ENCODE data around the gene RASL10B. TPM values are rescaled to one million over a fixed set of nuclear protein-coding genes. Genes with fewer than 3 reads are reported as not detected.

RASL10B gene
- total RNA-seq, 2 experiments from 2014 or later: not detected

- intact Hi-C loops (cut with micrococcal nuclease; ENCODE audit: unreplicated experiment): no loop called here
- no peaks in the 10 kb centered on the region for H4K20me1 ChIP-seq (ENCODE audit: insufficient read depth, low read length)
- no peak overlapping the region for H3K27ac ChIP-seq (ENCODE audit: low read depth, low read length, poor library complexity, severe bottlenecking)
- ChIA-PET CTCF (ENCODE audit: unreplicated experiment) (no interaction called here), POLR2A (interaction anchor here (0.7 kb wide), 1 partner anchor 17 kb away, joined by 3 read pairs; no protein-coding TSS in a partner anchor)
- BruUV-seq (replicated peaks): no TSS peak
- peaks cover 28% of the 10 kb centered on the region for H3K4me1 ChIP-seq (ENCODE audit: insufficient read depth, low read length, poor library complexity, severe bottlenecking)
- H2AFZ ChIP-seq (ENCODE audit: low read length): no peak overlapping the region
- no peaks in the 10 kb centered on the region for H3K9me2 ChIP-seq (ENCODE audit: insufficient read depth, low read length)
- DNase-seq (ENCODE audit: low spot score): no peak
- no peaks in the 10 kb centered on the region for H3K9me3 ChIP-seq (ENCODE audit: low read length)
- H3K79me2 ChIP-seq (ENCODE audit: insufficient read depth, low read depth, low read length): no peaks in the 10 kb centered on the region
- no peak overlapping the region for H3K4me2 ChIP-seq (ENCODE audit: low read length)
- H3K4me3 ChIP-seq (ENCODE audit: low read depth, low read length, poor library complexity, severe bottlenecking): no peak overlapping the region
- H3K36me3 ChIP-seq (ENCODE audit: insufficient read depth, low read length): peaks cover 6% of the 10 kb centered on the region
- TF ChIP-seq CTCF (conservative IDR thresholded peaks at IDR 0.05; ENCODE audit: low read length) (no peak), EZH2phosphoT487 (IDR thresholded peaks at IDR 0.05; ENCODE audit: borderline replicate concordance, low read depth, low read length) (no peak)
Measured at GRCh38 chr17:35705230-35705629, 26.2 kb upstream of the RASL10B start.

DNA sequence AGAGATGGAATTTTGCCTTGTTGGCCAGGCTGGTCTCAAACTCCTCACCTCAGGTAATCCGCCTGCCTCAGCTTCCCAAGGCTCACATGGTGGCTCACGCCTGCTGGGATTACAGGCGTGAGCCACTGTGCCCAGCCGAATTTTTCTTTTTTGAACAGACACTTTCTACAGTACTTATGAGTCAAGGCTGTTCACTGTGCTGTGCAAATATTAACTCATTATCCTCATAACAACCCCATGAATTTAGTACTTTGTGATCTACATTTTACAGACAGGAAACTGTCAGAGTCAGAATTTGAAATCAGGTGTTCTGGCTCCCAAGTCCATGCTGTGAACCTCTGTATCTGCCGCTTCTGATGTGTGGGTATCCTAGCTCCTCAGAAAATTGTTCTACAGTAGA lies 25.7 kb upstream of the RASL10B start:
- ChIA-PET POLR2A (no interaction called here), CTCF (ENCODE audit: unreplicated experiment) (no interaction called here)
- Histone ChIP-seq H3K36me3 (ENCODE audit: insufficient read depth, low read length) (peaks cover 11% of the 10 kb centered on the region), H3K4me3 (ENCODE audit: low read depth, low read length, poor library complexity, severe bottlenecking) (no peak overlapping the region), H2AFZ (ENCODE audit: low read length) (no peak overlapping the region), H3K9me3 (ENCODE audit: low read length) (no peaks in the 10 kb centered on the region), H3K79me2 (ENCODE audit: insufficient read depth, low read depth, low read length) (no peaks in the 10 kb centered on the region), H3K4me2 (ENCODE audit: low read length) (no peak overlapping the region), H3K4me1 (ENCODE audit: insufficient read depth, low read length, poor library complexity, severe bottlenecking) (peaks cover 28% of the 10 kb centered on the region), H3K27ac (ENCODE audit: low read depth, low read length, poor library complexity, severe bottlenecking) (no peak overlapping the region), H3K9me2 (ENCODE audit: insufficient read depth, low read length) (no peaks in the 10 kb centered on the region), H4K20me1 (ENCODE audit: insufficient read depth, low read length) (no peaks in the 10 kb centered on the region)
- no peak for DNase-seq (ENCODE audit: low spot score)
- no peak for TF ChIP-seq CTCF (conservative IDR thresholded peaks at IDR 0.05; ENCODE audit: low read length)
- no peak for TF ChIP-seq EZH2phosphoT487 (IDR thresholded peaks at IDR 0.05; ENCODE audit: borderline replicate concordance, low read depth, low read length)
- no TSS peak for BruUV-seq (replicated peaks)
- intact Hi-C loops (cut with micrococcal nuclease; ENCODE audit: unreplicated experiment): no loop called here

- no peaks in the 10 kb centered on the region for H3K9me2 ChIP-seq (ENCODE audit: insufficient read depth, low read length)
- peak overlapping the region; percentile 70 for H3K4me2 ChIP-seq (ENCODE audit: low read length)
- no peak overlapping the region for H3K4me3 ChIP-seq (ENCODE audit: low read depth, low read length, poor library complexity, severe bottlenecking)
- H3K9me3 ChIP-seq (ENCODE audit: low read length): no peaks in the 10 kb centered on the region
- H4K20me1 ChIP-seq (ENCODE audit: insufficient read depth, low read length): no peaks in the 10 kb centered on the region
- POLR2A ChIA-PET: no interaction called here
- H3K27ac ChIP-seq (ENCODE audit: low read depth, low read length, poor library complexity, severe bottlenecking): peak overlapping the region; percentile 66
- no peaks in the 10 kb centered on the region for H3K79me2 ChIP-seq (ENCODE audit: insufficient read depth, low read depth, low read length)
- intact Hi-C loops (cut with micrococcal nuclease; ENCODE audit: unreplicated experiment): no loop called here
- peaks cover 22% of the 10 kb centered on the region for H3K36me3 ChIP-seq (ENCODE audit: insufficient read depth, low read length)
- CTCF ChIA-PET (ENCODE audit: unreplicated experiment): no interaction called here
- no peak overlapping the region for H2AFZ ChIP-seq (ENCODE audit: low read length)
- no peak for TF ChIP-seq CTCF (conservative IDR thresholded peaks at IDR 0.05; ENCODE audit: low read length)
- no peak for TF ChIP-seq EZH2phosphoT487 (IDR thresholded peaks at IDR 0.05; ENCODE audit: borderline replicate concordance, low read depth, low read length)
- BruUV-seq (replicated peaks): no TSS peak
- DNase-seq (ENCODE audit: low spot score): no peak
- H3K4me1 ChIP-seq (ENCODE audit: insufficient read depth, low read length, poor library complexity, severe bottlenecking): peaks cover 31% of the 10 kb centered on the region
Measured at GRCh38 chr17:35708149-35708548, 23.3 kb upstream of the RASL10B start.

Measured in OCI-LY7 (cell line).